ENCODE results near the gene PCGF2.

Gene PCGF2

GRCh38 chr17:38751144-38751807 is 3.1 kb upstream of the PCGF2 start:
- peak in 1 of 2 experiments; percentile 70 for DNase-seq

GRCh38 chr17:38750312-38751121 is 2.4 kb upstream of the PCGF2 start:
- peak in 1 of 2 experiments; percentile 51 for DNase-seq

GRCh38 chr17:38750044-38750311 is 1.8 kb upstream of the PCGF2 start:
- no peak for DNase-seq

DNA sequence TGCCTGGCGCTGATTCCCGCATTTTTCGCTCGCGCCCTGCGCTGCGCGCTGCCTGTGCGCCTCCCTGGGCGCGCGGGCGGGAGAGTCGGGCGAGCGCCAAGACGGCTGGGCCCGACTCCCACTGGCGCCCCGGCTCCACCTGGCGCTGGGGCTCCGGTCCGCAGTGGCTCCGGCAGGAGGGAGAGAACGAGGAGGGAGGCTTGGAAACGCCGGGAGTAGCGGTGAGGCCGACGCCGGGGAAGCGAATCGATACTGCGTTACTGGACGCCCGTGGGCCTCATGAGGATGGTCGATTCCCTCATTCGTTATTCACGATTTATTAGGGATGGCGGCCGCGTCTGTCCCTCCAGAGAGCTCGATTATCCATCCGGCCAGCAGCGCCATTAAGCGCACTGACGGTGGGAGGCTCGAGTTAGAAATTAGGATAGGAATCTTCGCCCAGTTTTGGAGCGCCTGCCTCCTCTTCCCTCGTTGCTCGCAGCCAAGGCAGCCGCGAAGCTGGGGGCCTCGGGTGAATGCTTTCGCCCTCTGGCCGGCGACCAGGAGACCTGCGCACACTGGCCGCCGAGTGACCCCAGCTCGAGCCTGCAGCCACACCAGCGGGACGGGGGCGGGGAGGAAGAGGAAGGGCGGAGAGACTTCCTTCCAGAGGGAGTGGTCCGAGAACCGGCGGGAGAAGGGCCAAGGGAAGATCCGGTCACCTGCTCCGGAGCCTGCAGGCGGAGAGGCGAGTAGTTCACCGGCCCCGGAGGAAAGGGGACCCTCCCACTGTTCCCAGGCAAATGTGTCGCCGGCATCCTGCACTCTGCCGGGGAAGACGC is 1.3 kb upstream of the PCGF2 start:
- peak; percentile 73 to 79 for DNase-seq

- DNase-seq, result no peak
Observed at GRCh38 chr17:38748892-38749222, 721 bp upstream of the PCGF2 start.

GRCh38 chr17:38747463-38748148 is 530 bp downstream of the PCGF2 start:
- DNase-seq, result peak; percentile 28 to 69

GRCh38 chr17:38746849-38747462 is 1.2 kb downstream of the PCGF2 start:
- DNase-seq, result no peak

GRCh38 chr17:38746004-38746848 is 1.9 kb downstream of the PCGF2 start:
- DNase-seq, result no peak

DNA sequence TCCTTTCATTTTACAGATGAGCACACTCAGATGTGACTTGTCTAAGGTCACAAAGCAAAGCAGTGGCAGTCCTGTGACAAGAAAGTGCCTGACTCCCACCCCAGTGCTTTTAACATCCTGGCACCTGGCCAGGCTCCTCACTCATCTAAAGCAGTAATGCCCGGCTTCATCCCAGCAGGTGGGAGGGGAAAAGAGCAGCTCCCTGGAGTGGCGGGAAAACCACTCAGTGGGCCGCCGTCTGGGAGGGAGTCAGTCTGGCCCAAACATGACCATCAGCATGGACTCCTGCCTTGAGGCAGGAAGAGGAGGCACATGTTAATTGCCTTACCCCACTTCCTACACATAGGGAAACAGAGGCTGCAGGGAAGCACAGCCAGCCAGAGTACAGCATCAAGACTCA is 2.6 kb downstream of the PCGF2 start:
- peak; percentile 74 to 89 for DNase-seq

- no peak for DNase-seq
Observed at GRCh38 chr17:38743556-38744171, 4.5 kb downstream of the PCGF2 start.

GRCh38 chr17:38742411-38743308 is 5.5 kb downstream of the PCGF2 start:
- DNase-seq, result peak; percentile 93 to 98

DNA sequence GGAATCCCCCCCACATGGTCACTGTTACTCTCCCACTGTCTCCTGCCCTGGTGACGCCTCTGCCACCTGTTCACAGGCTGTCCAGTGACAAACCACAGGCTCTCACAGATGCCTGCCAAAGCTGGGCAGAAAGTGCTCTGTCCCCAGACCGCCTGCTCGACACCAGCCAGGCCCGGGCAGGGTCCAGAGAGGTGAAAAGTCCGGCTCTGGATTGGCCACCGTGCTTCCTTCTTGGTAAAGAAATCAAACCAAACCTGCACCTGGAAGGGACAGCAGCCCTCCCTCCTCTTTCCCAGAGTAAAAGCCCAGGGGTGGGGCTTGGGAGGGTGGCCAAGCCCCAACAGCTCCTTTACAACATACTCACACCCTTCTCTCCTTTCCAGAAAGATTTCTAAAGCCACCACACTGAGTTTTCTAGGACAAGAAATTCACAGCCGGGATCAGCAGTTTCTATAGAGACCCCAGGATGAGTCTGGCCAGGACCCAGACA is 6.2 kb downstream of the PCGF2 start:
- no peak for DNase-seq

- DNase-seq, result no peak
Observed at GRCh38 chr17:38741461-38741860, 6.7 kb downstream of the PCGF2 start.

DNA sequence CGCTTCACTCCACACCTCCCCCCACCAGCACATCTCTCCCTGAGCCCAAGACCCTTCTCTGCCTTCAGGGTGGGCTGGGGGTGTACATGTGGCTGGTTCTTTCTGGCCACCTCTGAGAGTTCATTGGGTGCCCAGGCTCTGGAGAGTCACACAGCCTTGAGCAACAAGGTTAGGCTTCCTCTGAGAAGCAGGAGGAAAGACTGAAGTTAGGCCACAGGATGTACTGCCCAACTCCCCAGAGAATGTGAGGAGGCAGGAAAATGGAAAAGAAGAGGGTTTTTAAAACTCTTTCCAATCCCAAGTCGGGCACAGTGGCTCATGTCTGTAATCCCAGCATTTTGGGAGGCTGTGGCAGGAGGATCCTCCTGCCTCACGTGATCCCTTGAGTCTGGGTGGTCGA is 7.3 kb downstream of the PCGF2 start:
- no peak for DNase-seq

- DNase-seq, result no peak
Observed at GRCh38 chr17:38740044-38740443, 8.1 kb downstream of the PCGF2 start.

GRCh38 chr17:38739305-38739704 is 8.8 kb downstream of the PCGF2 start:
- no peak for DNase-seq

DNA sequence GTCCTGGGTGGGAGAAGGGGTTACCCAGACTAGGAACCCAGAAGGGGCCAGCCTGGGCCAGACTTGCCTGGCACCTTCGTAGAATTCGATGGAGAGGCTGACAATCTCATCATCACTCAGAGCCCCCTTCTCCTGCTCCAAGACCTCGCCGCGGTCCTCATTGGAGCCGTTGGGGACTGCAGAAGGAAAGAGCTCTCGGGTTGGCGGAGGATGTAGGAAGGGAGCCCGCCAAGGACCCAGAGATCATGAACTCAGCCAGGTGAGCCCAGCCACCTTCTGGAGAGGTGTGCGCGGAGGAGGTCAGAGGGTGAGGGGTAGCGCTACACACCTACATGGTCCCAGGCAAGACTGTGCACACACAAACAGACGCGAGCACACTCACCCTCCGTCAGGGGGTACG is 9.4 kb downstream of the PCGF2 start:
- DNase-seq, result no peak

DNA sequence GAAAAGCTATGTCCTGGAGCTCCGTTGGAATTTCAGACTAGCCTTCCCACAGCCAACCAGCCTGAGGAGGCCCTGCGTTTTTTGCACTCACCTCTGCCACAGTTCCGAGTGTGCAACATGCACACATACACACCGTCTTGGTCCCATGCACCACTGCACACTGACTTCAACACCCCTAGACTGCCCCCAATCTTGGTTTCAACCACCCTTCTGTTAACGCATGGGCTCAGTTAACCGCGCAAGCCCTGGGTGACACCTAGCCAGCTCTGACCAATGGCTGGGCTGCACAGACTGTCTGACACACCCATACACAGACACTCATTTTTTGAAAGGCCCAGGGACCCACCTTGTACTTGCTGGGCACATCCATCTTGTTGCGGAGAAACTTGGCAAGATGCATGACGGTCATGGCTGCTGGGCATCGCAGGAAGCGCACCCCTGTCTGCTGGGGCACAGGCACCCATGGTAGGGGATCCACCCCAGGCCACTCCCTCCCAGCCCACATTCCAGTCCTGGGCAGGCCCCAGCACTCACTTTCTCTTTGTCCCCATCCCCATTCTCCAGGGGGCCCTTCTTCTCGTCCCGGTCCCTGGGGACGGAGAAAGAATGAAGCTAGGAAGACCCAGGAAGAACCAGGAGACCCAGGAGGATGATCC is 10.0 kb downstream of the PCGF2 start:
- DNase-seq, result no peak

DNA sequence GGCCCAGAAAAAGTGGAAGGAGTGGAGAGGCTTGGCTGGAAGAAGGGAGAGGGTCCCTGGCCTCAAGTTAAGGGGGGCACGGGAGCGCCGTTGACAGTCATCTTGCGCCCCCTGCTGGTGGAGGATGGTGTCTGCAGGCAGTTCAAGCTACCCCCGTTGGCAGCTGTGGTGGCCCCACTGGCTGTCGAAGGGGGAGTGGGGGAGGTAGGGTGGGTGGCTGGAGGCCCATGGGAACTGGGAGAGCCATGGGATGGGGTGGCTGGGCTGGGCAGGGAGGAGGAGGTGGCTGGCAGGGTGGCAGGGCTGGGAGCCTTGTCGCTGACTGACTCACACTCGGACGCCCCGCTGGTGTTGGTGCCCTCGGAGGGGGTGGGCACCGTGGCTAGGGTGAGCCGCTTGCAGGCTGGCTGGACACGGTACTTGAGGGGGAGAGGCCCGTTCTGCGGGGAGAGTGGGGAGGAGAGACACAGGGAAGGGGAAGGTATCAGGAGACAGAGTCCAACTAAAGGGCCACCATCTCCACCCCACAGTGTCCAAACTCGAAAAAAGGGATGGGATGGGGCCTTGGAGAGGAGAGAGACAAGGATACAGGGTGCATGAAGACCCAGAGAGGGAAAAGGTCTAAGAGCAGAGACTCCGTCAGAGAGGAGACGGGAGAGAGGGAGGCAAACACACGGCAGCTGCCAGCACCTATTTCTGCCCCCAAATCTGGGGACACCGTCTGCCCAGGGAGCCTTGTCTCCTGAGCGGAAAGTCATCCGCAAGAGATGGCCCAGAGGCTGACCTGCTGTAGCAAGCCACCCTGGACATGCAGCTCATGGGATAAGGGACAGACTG is 12.8 kb downstream of the PCGF2 start:
- DNase-seq, result peak in 1 of 2 experiments; percentile 67

Data from NCI-H524 (cell line).